Measurements from ENCODE around the gene P2RX1.

P2RX1 gene

DNA sequence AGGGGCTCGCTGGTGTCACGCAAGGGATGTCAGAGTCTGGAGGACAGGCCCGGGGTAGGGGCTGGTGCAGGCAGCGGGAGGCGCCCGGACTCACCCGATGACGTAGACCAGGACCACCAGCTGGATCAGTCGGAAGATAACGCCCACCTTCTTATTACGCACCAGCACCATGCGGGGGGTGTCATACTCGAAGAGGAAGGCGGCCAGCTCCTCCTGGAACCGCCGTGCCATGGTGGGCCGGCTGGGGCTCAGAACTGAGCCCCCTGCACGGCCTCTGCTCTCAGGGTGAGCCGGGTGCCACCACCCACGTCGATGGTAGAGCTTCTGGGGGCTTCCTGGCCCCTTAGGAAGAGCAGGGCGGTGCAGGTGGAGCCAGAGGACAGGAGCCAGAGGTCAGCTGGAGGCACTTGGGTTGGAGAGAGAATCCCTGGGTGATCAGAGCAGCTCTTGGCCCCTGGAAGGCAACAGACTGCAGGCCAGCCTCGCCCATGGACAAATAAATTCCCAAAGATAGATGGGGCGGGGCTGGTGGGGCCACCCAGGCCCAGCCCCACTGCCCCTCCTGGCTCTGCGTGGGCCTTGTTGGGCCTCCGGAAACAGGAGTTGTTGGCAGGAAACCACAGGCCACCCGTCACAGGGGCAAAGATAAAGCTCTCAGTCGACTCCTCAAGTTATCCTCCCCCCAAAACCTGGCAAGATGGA, at the start of gene P2RX1:
P2RX1 (minus strand) TSS at position 471 of the 702 bp plus-strand sequence; CDS start at position 231, 240 bp downstream.
- DNase-seq = peak in 2 of 14 donors; percentile 8 to 17

DNA sequence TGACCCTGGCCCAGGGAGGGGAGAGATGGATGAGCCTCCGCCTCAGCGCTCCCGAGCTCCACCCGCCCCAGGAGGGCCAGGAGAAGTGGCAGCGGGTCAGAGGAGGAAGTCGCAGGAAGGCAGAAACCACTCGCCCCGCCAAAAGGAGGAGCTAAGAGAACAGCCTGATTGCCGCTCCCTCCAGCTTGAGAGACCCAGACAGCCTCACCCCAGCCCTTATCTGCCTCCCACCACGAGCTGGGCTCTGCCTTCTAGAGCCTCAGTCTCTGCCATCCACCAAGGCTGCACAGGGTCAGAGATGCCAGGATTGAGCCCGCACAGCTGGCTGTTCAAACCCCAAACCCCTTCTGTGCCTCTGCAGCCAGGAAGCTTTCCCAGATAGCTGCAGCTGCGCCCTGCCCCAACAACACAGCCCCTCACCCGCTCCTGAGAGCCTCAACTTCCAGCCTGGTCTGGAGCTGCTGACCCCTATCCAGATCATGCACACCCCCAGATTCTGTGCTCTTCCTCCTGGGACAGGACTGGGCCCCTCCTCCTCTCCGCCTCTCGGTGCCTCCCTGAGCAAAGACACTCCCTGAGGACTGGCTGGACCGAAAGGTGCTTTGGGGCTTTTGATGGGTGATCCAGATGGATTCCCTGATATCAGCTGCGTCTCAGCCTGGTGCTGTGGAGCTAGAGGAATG, 49.0 kb upstream of the P2RX1 start:
- DNase-seq = peak in 4 of 14 donors; percentile 5 to 28 (median 14)

DNA sequence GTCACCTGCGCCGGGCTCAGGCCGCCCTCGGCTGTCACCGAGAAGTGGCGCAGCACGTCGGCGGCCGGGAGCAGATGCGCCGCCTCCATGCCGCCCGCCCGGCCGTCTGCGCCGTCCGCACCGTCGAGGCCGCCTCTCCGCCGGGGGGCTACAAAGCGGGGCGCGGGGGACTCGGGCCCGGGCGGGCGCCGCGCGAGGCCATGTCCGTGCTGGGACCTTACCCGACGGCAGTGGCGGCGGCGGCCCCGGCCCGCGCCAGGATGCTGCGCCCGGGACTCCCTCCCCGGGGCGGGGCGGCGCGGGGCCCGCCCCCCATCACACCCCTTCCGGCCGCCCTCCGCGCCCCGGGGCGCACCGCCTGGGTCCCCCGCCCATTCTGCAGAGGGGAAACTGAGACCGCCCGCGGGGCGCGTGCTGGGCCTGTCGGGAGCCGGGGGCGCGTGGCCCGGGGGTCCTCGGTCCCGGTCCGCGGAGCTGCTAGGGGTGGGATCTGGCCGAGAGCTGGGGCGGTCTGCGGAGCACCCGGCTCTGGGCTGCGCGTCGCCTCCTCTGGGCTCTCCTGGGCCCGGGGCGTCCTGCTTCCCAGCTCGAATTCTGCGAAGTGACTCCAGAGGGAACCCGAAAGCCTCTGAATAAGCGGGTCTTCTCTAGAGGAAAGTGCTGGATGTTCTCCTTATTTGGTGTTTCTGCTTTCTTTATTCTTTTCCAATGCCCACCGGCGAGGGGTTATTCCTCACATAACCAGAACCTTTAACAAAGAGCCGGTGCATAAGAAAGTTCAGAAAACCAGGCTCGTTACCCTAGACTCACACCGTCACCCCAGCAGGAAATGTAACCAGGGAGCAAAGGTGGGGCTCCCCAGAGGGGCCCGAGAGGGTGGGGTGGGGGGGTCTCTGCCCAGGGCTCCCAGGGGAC, 48.2 kb upstream of the P2RX1 start, which contains the start of gene ATP2A3:
ATP2A3 (minus strand) TSS at position 235 of the 915 bp plus-strand sequence; CDS start at position 89, 146 bp downstream.
- no peak for DNase-seq

DNA sequence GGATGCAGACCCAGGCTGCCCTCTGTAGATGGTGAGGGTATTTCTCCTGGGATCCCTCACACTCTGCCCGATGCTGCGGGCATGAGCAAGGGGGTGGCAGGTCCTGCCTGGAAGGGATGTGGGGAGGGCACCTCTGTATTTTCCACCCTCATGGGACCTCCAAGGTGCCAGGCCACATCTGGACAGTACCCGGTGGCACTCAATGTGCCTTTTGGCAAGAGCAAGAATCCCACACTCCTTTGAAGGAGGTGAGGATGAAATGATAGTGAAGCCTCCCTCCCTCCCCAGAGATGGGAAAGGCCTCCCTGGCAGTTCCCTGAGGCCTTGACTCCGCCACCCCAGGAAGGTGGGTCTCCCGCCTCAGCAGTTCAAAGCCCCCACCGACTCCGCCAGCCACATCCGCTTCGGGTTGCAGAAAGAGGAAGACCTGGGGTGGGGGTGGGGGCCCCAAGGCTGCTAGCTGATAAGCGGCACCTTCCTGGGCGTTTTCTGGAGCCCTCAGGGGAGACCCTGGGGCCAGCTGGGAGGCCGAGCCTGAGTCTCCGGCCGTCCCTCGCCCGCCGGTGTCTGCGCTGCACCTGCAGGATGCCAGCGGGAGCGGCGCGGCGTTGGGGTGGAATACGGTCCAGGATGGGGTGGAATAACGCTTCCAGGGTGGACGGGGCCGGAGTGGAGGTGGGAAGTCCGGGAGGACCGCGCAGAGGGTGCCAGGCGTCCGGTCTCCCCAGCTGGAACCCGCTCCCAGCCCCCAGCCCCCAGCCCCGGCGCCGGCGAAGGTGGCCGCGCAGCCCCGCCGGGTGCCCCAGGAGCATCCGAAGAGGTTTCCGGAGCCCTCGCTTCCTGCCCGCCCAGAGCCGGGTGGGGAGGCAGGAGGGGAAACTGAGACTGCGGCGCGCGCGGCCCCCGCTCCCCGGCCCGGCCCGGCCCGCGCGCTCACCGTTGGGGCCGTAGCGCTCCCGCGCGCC, 47.3 kb upstream of the P2RX1 start:
- no peak for DNase-seq

DNA sequence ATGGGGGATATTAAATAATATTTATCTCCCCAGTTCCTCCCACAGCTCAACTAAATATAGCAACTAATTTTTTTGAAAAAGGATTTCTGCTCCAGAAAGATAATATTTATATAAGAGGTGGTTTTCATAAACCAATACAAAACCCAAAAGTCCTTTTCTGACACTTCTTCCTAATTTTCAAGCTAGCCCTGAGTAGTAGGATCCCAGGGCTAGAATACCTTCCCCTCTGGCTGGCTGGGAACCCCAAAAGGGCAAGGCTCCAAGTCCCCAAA, 46.6 kb upstream of the P2RX1 start:
- DNase-seq = no peak

DNA sequence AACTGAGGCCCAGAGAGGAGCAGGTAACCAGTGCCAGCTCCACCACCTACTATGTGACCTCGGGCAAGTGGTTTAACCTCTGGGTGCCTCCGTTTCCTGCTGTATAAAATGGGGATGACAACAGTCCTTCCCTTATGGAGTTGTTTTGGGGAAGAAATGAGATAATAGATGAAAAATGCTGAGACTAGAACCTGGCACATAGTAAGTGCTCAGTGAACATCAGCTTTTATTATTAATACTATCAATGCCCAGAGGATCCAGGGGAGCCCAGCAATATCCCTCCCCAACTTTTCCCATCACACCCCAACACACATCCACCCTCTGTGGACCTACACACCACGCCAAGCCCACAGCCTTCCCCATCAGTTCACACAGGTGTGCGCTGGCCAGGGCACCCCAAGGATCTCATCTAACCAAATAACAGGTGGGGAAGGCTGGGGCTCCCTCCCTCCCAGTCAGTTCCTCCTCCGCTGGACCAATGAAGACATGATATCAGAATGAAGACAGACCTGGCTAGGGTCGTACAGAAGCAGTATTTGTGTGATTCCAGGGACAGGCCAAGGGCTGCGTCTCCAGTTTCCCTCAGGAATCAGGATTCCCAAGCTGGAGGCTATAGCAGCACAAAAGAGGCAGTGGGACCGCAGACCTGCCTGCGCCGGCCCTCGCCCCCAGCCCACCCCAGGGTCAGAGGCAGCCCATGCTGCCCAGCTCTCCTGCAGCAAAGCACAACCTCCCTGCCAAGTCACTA, 46.1 kb upstream of the P2RX1 start:
- DNase-seq = no peak

DNA sequence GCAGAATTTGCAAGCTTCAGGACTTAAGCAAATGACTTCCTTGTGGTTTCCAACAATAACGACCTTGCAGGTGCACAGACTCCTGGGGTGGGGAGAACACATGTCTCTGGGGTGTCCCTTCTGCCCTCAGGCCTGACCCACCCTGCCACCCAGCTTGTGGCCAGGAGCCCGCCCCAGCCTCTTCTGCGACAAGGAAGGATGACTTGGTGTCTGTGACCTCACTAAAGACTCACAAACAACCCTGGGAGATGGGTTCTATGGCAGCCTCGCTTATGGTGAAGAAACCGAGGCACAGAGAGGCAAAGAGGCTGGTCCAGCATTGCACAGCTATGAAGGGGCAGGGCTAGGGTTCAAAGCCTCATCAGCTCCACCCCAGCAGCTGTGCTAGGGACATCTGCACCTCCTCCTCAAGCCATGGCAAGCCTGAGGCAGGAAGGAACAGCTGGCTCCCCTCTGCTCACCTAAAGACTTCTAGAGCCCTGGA, 45.3 kb upstream of the P2RX1 start:
- no peak for DNase-seq

DNA sequence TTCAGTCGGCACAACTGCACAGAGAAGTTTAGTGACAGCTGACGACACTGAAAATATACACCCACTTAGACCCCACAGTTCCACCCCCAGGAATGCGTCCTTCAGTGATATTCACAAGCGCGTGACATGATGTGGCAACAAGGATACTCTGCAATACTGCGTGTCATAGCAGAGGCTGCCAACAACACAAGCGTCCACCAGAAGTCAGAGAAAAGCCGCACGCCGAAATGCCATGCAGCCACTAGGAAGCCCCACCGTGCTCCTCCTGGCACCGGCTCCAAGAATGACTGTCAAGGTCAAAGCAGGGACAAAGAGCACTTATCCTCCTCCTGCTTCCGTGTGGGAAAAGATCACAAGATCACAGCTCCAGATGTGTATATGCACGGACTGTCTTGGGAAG, 44.5 kb upstream of the P2RX1 start:
- DNase-seq = no peak

DNA sequence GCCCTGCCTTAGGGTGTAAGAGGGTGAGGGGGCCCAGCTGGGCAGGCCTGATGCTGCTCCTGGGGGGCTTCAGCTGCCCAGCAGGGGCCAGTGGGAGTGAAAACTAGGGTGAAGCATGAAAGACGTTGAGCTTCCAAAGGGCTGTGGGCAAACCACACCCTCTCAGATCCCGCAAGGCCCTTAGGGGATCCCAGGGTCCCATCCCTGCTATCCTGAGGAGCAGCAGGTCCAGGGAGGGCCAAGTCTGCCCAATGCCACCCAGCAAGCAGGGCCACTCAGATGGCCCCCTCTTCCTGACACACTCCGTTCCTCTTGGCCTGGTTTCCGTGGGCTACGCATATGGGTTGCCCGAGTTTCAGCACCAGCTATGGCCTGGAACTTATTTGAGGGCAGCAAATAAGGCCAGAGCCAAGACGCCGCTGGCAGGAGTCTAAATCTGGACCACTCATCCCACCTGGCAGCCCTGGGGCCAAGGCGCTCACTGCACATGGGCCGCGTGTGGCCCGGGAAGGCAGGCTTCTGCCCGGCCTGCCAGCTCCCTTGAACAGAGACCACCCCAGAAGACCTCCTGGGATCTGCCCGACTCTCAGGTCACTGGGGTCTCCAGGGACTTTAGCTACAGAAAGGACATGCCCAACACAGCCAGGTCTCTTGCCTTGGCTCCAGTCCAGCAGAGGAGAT, 43.8 kb upstream of the P2RX1 start:
- DNase-seq = no peak

DNA sequence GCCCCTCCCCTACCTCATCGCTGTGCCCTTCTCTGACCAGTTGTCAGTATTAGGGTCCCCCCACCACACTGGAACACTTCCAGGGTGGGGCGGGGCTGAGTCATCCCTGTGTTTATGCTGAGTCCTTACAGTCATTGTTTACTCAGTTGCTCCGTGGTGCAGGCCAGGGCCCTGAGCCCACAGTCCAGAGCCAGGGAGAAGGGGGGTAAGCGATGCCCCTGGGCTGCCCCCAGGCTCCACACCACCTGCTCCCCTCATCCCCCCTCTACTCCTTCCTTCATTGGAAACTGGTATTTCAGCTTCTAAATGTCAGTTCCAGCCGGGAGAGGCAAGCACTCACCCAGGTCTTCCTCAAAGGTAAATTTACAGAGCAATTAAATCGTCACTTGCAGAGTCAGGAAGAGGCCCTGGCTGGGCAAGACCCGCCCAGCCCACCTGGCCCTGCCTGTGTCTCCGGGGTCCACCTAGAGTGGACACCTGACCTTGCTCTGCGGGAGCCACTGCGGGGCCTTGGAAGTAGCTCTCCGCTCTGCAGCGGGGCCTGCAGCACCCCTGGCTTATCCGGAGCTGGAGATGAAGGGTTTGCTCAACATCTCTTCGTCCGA, 43.1 kb upstream of the P2RX1 start:
- no peak for DNase-seq

DNA sequence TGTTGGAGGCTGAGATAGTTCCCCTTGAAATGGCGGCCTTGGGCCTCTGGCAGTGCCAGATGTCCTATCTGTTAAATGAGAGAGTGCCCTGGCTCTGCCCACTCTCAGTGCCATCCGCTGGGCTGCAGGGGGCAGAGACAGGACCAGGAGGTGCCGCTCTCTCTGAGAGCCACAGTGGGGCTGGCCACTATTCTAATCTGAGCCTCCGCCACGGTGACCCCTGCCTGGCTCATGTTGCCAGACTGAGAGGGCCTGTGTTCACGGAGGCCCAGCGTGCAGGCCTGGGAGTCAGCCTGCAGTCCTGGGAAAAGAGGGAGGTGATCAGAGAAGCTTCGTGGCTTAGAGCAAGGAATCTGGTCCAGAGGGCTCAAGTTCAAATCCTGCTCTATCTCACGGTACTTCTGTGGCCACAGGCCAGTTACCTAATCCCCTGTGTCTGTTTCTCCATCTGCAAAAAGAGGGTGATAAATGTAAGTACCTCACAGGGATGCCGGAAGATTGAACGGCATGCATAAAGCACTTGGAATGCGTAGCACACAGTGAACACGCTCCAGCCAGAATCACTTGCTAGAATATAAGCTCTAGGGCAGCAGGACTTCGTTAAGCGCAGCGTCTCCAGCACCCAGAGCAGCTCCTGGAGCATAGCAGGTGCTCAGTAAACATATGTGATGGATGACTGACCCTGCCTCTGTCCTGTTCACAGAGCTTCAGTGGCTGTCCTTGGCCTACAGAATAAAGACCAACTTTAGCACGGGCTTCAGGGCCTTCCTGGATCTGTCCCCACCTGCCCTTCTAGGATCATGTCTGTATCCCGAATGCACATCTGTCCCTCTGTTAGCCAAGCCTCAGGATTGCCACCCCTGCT, 41.7 kb upstream of the P2RX1 start:
- DNase-seq = no peak

DNA sequence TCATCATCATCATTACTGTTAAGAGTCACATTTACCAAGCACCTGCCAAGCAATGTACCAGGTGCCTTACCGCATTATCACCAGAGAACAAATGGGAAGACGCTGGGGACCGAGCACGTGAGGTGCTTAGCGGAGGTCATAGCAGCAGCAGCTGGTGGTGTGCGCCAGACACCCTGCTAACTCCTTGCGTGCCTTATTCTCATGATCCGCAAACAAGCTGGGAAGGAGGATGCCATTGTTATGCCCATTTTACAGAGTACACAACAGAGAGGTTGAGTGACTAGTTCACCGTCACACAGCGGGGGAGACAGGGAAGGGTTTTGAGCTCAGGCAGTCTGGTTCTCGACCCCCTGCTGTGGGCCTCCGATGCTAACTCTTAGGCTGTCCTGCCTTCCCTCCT, 40.7 kb upstream of the P2RX1 start:
- DNase-seq = no peak

DNA sequence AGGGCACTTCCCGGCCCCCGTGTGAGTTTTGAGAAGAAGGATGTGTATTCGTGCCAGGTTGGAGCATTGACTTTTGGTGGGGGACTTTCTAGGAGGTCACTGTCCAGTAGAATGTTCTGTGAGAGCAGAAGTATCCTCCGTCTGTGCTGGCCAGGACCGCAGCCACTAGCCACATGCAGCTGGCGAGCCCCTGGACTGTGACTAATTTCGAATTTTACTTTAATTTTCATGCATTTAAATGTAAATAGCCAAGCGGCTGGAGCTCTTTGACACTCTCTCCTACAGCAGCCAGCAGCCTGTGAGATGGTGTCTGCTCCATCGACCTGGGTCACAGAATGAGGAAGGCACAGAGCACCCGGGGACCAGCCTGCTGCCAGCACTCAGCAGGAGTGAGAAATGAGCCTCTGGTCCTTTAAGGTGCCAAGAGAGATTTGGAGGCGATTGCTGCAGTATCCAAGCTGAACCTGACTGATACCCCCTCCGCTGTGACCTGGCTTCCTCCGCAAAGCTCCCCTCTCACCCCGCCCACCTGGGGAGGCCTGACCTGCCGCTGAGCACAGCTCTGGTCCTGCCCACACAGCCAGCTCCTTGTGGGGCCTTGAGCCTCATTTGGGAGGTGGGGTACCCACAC, 40.2 kb upstream of the P2RX1 start:
- no peak for DNase-seq

DNA sequence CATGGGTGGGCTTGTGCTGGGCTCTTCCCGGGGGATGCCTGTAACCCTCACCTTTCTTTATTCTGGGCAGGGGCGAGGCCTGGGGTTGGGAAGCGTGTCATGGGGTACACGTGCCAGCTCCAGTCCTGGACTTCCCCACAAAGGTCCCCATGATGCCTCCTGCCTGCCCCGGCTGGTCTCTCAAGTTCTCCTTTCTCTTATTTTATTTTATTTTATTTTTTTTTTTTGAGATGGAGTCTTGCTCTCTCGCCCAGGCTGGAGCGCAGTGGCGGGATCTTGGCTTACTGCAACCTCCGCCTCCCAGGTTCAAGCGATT, 39.4 kb upstream of the P2RX1 start:
- no peak for DNase-seq

DNA sequence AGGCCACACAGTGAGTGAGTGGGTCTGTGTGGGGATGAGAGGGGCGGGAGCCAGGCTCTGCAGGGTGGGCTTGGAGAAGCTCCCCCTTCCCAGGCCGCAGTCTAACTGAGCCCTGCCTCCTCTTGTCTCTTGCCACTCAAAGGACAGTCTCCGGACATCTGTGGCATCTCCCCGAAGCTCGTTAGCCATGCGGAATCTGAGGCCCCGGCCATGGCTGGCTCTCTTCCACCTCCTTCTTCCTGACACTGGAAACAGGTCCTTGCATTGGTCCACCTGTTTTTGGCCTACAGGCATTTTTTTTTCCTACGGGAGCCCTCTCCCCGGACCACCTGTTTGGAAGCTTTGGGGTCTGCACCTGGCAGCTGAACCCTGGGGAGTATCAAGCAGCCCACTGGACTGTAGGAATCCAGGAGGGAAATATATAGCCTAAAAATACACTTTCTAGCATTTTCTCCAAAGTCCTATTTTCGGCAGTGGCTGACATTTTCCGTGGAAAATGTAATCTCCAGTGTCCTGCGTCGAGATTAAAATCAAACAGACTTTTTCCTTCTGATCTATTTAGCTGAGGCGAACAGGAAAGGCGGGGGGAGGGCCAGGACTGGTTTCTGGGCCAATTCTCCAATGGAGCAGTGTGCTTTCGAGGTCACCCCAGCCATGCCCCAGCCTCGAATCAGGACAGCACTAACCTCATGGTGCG, 38.9 kb upstream of the P2RX1 start:
- DNase-seq = no peak

DNA sequence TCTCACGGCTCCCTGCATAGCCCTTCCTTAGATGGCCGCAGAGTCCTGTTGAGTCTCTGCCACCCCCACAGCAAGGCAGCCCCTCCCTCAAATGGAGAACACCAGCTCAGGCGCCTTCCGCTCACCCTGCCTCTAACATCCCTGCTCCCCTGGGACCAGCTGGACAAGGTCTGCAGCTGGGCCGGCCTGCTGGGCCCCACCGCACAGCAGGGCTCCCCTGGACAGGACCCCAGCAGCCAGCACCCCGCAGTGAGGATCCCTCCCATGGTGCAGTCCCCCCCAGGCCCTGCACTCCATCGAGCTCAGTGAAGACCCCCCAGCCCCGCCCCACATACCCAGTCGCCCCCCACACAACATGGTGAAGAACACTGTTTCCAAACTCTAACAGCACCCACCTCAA, 37.8 kb upstream of the P2RX1 start:
- no peak for DNase-seq

DNA sequence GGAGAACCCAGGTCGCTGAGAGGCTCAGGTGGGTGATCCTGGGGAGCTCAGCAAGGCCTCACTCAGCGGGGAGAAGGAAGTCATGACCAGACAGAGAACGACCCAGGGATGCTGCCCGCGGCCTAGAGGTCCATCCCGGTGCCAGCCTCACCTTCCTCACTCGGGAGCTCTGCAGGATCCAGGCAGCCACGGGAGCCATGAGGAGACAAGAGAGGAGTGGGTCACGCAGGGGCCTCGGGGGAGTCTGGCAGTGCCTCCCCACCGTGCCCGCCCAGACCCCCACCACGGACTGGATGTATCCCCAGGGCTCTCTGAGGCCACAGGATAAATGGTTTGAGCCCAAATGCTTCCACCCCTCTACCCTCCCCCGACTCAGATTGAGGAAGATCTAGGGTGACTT, 37.3 kb upstream of the P2RX1 start:
- DNase-seq = no peak

DNA sequence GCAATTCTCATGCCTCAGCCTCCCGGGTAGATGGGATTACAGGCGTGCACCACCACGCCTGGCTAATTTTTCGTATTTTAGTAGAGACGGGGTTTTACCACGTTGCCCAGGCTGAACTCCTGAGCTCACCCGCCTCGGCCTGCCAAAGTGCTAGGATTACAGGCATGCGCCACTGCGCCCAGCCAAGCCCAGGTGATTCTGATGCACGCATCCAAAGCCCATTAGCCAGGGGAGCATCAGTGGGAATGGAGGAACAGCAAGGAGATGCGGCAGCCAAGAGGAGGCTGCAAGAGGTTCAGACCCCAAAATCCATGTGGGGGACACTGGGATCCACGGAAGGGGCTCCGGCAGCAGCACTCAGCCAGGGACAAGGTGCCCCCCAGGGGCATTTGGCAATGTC, 35.9 kb upstream of the P2RX1 start:
- no peak for DNase-seq

All from C1 segment of cervical spinal cord (tissue), 14 donors.